B cell (primary cell): ENCODE measurements around the gene CDK5RAP2. TPM values are rescaled to one million over a fixed set of nuclear protein-coding genes. Genes with fewer than 3 reads are reported as not detected.

Experiments
- ATAC-seq: fragments of 200-7000 bp; cut with Tn5 transposase; one replicate; pipeline ENCODE4 v1.10.0; 2021; ENCODE audit warnings: low read depth, mild to moderate bottlenecking, moderate number of reproducible peaks, moderate library complexity
- CTCF ChIA-PET: fragments of 350-600 bp; sonication (Branson Sonifier 250); formaldehyde crosslinking; loops from one replicate; lab custom pipeline; 2021; ENCODE audit warnings: antibody characterized with exemption, inconsistent platforms; lab: Charles Lee
- POLR2A ChIA-PET: fragments of 350-600 bp; sonication (Branson Sonifier 250); formaldehyde crosslinking; loops from one replicate; lab custom pipeline; 2021; ENCODE audit warnings: antibody characterized with exemption; lab: Charles Lee
- DNase-seq: peaks from one replicate; pipeline ENCODE4 v3.0.0; 2013
- H2AFZ ChIP-seq: 2 replicates; pipeline ENCODE4 v1.6.1; 2012; ENCODE audit warnings: mild to moderate bottlenecking, low read depth, low read length; ENCODE audit not compliant: insufficient read depth, poor library complexity, severe bottlenecking
- H3K27ac ChIP-seq, 2 donors: 1 replicate in 1 of 2; 2 replicates in 1 of 2; pipeline ENCODE4 v1.5.1; 2012 to 2013; ENCODE audit warnings: low read length in 2 of 2, mild to moderate bottlenecking in 2 of 2, moderate library complexity in 1 of 2
- H3K27me3 ChIP-seq, 4 experiments: fragments of 200-600 bp in 1 of 4; sonication (generic) in 1 of 4; replicated peaks in 1 of 4; 1 replicate in 2 of 4; 2 replicates in 2 of 4; pipeline versions ENCODE4 v1.6.1 to v1.7.0; 2013 to 2016; ENCODE audit warnings: low read length in 3 of 4, mild to moderate bottlenecking in 2 of 4, mixed read lengths in 1 of 4, moderate library complexity in 1 of 4; ENCODE audit not compliant: insufficient read depth in 4 of 4, control insufficient read depth in 3 of 4; ENCODE audit errors: control extremely low read depth in 1 of 4
- H3K36me3 ChIP-seq, 2 experiments: replicated peaks in 1 of 2; 1 replicate in 1 of 2; 2 replicates in 1 of 2; pipeline versions ENCODE4 v1.6.1 to v1.7.1; 2013; ENCODE audit warnings: low read length in 1 of 2; ENCODE audit not compliant: insufficient read depth in 2 of 2, control insufficient read depth in 1 of 2; ENCODE audit errors: control extremely low read depth in 1 of 2, extremely low read depth in 1 of 2
- H3K4me1 ChIP-seq, 2 donors: fragments of 200-600 bp in 1 of 2; sonication (generic) in 1 of 2; 1 replicate in 1 of 2; 2 replicates in 1 of 2; pipeline versions ENCODE4 v1.5.1 to v1.6.1; 2013 to 2017; ENCODE audit warnings: low read length in 2 of 2; ENCODE audit not compliant: control insufficient read depth in 2 of 2, insufficient read depth in 2 of 2
- H3K4me2 ChIP-seq: replicated peaks from 2 replicates; pipeline ENCODE3; 2012; ENCODE audit warnings: mild to moderate bottlenecking, low read depth, low read length; ENCODE audit not compliant: poor library complexity, severe bottlenecking
- H3K4me3 ChIP-seq, 5 experiments: fragments of 200-600 bp in 1 of 5; sonication (generic) in 1 of 5; 1 replicate in 3 of 5; 2 replicates in 2 of 5; pipeline versions ENCODE4 v1.5.1 to v1.7.0; 2011 to 2016; ENCODE audit warnings: low read length in 4 of 5, mild to moderate bottlenecking in 4 of 5, low read depth in 2 of 5, control low read depth in 1 of 5, moderate library complexity in 1 of 5; ENCODE audit not compliant: insufficient read depth in 1 of 5; ENCODE audit errors: control extremely low read depth in 1 of 5, extremely low read depth in 1 of 5
- H3K79me2 ChIP-seq: fragments of 200-600 bp; sonication (generic); one replicate; pipeline ENCODE4 v1.6.0; 2016; ENCODE audit warnings: low read length; ENCODE audit not compliant: control insufficient read depth, insufficient read depth
- H3K9ac ChIP-seq: fragments of 200-600 bp; sonication (generic); 2 replicates; pipeline ENCODE4 v1.6.1; 2017; ENCODE audit warnings: mild to moderate bottlenecking, low read length, moderate library complexity
- H3K9me3 ChIP-seq, 3 donors: one replicate each; pipeline versions ENCODE4 v1.6.1 to v1.7.1; 2013; ENCODE audit warnings: low read length in 2 of 3; ENCODE audit not compliant: control insufficient read depth in 2 of 3, insufficient read depth in 1 of 3; ENCODE audit errors: control extremely low read depth in 1 of 3
- H4K20me1 ChIP-seq: 2 replicates; pipeline ENCODE4 v1.6.0; 2012; ENCODE audit warnings: mild to moderate bottlenecking, low read length; ENCODE audit not compliant: insufficient read depth, control insufficient read depth, poor library complexity, severe bottlenecking
- H3K27ac Mint-ChIP-seq: one replicate; pipeline ENCODE4 v1.8.0; 2021; ENCODE audit warnings: mixed read lengths
- H3K27me3 Mint-ChIP-seq: one replicate; pipeline ENCODE4 v1.8.0; 2021; ENCODE audit warnings: mixed read lengths
- H3K4me1 Mint-ChIP-seq: one replicate; pipeline ENCODE4 v1.8.0; 2021; ENCODE audit warnings: mixed read lengths
- H3K4me3 Mint-ChIP-seq: one replicate; pipeline ENCODE4 v1.8.0; 2021; ENCODE audit warnings: mixed read lengths
- H3K9me3 Mint-ChIP-seq: one replicate; pipeline ENCODE4 v1.8.0; 2022; ENCODE audit warnings: mixed read lengths; ENCODE audit not compliant: insufficient read depth
- EZH2 ChIP-seq: IDR thresholded peaks from 2 replicates; pipeline ENCODE4 v1.6.1; 2012; ENCODE audit warnings: borderline replicate concordance, low read depth, mild to moderate bottlenecking, moderate library complexity, low read length; ENCODE audit not compliant: insufficient read depth, poor library complexity, severe bottlenecking
- WGBS: methylation state at CpG from one replicate; pipeline ENCODE4 v1.1.5; 2013; ENCODE audit warnings: missing lambda C conversion rate; ENCODE audit not compliant: insufficient coverage; 5-methylcytosine and 5-hydroxymethylcytosine counted together
- intact Hi-C: fragments of 100-400 bp; cut with micrococcal nuclease; formaldehyde crosslinking; loops from one replicate; pipeline ENCODE4 v1.10.0; 2022
- polyA plus RNA-seq: library from polyadenylated mRNA; depleted of rRNA; stranded (reverse); fragments of >200 nt; gene quantifications from 2 replicates; pipeline ENCODE4 v1.2.3, GENCODE V29; 2012
- total RNA-seq, 2 donors: library from RNA; stranded (reverse); fragments of 120-200 nt in 1 of 2; gene quantifications; 1 replicate in 1 of 2; 2 replicates in 1 of 2; pipeline versions ENCODE4 v1.2.3 to v1.2.4, GENCODE V29; 2013 to 2022
- TF ChIP-seq, protein P1 (sequence below): fragments of 200-600 bp; IDR thresholded peaks from one replicate; pipeline ENCODE4 v1.8.0; 2022; ENCODE audit warnings: antibody characterized with exemption, mild to moderate bottlenecking

The CDK5RAP2 gene
- total and polyA plus RNA-seq, 2 donors (not counting 1 experiment from before 2014, with no cell fraction given): 31.3 to 122 TPM

DNA sequence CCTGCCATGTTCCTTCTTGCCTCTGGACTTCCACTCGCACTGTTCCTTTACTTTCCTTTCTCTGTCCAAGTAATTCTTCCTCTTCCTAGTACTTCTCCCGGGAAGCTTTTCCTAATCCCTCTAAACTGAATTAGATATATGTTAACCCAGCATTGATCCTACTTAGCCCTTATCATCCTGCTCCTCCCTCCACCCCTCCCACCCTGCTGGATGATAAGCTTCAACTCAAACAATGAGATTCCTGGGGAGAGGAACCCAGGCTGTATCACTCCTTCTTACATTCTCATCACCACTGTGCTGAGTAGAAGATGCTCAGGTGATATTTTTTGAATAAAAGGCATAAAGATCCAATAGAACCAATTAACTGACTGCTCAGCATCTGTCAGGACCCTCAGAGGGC lies 45.7 kb downstream of the CDK5RAP2 start:
- H3K4me3 Mint-ChIP-seq: no peak overlapping the region
- Histone ChIP-seq H3K4me1 (no peaks in the 10 kb centered on the region), H3K9ac (no peak overlapping the region), H3K4me2 (no peak overlapping the region), H3K79me2 (no peaks in the 10 kb centered on the region), H3K4me3 (no peak overlapping the region), H2AFZ (no peak overlapping the region), H3K9me3 (peaks cover 0 to 2% (median 0%) of the 10 kb centered on the region in 3 donors), H3K27me3 (no peaks in the 10 kb centered on the region), H3K27ac (no peak overlapping the region), H3K36me3 (peaks cover 9 to 80% of the 10 kb centered on the region in 2 experiments), H4K20me1 (no peaks in the 10 kb centered on the region)
- ChIA-PET CTCF (interaction anchor here (0.5 to 1.1 kb wide), 2 partner anchors 10 to 13 kb away, joined by 3 to 4 read pairs; no protein-coding TSS in a partner anchor), POLR2A (no interaction called here)
- no peak for TF ChIP-seq EZH2
- TF ChIP-seq, protein P1, sequence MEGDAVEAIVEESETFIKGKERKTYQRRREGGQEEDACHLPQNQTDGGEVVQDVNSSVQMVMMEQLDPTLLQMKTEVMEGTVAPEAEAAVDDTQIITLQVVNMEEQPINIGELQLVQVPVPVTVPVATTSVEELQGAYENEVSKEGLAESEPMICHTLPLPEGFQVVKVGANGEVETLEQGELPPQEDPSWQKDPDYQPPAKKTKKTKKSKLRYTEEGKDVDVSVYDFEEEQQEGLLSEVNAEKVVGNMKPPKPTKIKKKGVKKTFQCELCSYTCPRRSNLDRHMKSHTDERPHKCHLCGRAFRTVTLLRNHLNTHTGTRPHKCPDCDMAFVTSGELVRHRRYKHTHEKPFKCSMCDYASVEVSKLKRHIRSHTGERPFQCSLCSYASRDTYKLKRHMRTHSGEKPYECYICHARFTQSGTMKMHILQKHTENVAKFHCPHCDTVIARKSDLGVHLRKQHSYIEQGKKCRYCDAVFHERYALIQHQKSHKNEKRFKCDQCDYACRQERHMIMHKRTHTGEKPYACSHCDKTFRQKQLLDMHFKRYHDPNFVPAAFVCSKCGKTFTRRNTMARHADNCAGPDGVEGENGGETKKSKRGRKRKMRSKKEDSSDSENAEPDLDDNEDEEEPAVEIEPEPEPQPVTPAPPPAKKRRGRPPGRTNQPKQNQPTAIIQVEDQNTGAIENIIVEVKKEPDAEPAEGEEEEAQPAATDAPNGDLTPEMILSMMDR: no peak
- H3K9me3 Mint-ChIP-seq: no peaks in the 10 kb centered on the region
- intact Hi-C loops: no loop called here
- DNase-seq: no peak
- H3K27me3 Mint-ChIP-seq: no peaks in the 10 kb centered on the region
- no CpG with 5 or more reads among the region's 2 CpGs for WGBS
- no peak overlapping the region for H3K27ac Mint-ChIP-seq
- H3K4me1 Mint-ChIP-seq: no peaks in the 10 kb centered on the region
- no peak for ATAC-seq

- Histone ChIP-seq H3K4me1 (no peaks in the 10 kb centered on the region), H3K4me3 (no peak overlapping the region), H3K27me3 (no peaks in the 10 kb centered on the region), H3K9me3 (peaks cover 0 to 2% (median 0%) of the 10 kb centered on the region in 3 donors), H3K36me3 (peaks cover 7 to 81% of the 10 kb centered on the region in 2 experiments), H3K4me2 (no peak overlapping the region), H2AFZ (no peak overlapping the region), H3K9ac (no peak overlapping the region), H4K20me1 (no peaks in the 10 kb centered on the region), H3K27ac (no peak overlapping the region), H3K79me2 (no peaks in the 10 kb centered on the region)
- Mint-ChIP-seq H3K4me1 (no peaks in the 10 kb centered on the region), H3K4me3 (no peak overlapping the region), H3K27me3 (no peaks in the 10 kb centered on the region), H3K27ac (no peak overlapping the region), H3K9me3 (no peaks in the 10 kb centered on the region)
- ChIA-PET CTCF (no interaction called here), POLR2A (no interaction called here)
- DNase-seq (no peak), ATAC-seq (no peak)
- intact Hi-C loops: no loop called here
- 97% methylated on average over 10 of the region's 10 CpGs for WGBS
- TF ChIP-seq EZH2: no peak
These were observed 47.1 kb downstream of the CDK5RAP2 start for GRCh38 chr9:120532891-120533290.
